ENCODE results near the gene SETDB2.
A peak's percentile ranks its signal among the peaks of the same experiment; 100 is the strongest.

SETDB2 gene, protein sequence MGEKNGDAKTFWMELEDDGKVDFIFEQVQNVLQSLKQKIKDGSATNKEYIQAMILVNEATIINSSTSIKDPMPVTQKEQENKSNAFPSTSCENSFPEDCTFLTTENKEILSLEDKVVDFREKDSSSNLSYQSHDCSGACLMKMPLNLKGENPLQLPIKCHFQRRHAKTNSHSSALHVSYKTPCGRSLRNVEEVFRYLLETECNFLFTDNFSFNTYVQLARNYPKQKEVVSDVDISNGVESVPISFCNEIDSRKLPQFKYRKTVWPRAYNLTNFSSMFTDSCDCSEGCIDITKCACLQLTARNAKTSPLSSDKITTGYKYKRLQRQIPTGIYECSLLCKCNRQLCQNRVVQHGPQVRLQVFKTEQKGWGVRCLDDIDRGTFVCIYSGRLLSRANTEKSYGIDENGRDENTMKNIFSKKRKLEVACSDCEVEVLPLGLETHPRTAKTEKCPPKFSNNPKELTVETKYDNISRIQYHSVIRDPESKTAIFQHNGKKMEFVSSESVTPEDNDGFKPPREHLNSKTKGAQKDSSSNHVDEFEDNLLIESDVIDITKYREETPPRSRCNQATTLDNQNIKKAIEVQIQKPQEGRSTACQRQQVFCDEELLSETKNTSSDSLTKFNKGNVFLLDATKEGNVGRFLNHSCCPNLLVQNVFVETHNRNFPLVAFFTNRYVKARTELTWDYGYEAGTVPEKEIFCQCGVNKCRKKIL

GRCh38 chr13:49443704-49444523 lies at the start of gene SETDB2, which contains the start of gene CAB39L:
Gene SETDB2, plus strand, starts transcription at chr13:49444274. Its CDS starts 7,620 bp downstream, at chr13:49451894.
Gene CAB39L, minus strand, starts transcription at chr13:49444064. Its CDS starts 61,154 bp downstream, at chr13:49382910.
- peak; percentile 99 for DNase-seq (ENCODE audit: low read depth)

GRCh38 chr13:49395451-49395865 lies 48.6 kb upstream of the SETDB2 start:
- DNase-seq (ENCODE audit: low read depth), result no peak

DNA sequence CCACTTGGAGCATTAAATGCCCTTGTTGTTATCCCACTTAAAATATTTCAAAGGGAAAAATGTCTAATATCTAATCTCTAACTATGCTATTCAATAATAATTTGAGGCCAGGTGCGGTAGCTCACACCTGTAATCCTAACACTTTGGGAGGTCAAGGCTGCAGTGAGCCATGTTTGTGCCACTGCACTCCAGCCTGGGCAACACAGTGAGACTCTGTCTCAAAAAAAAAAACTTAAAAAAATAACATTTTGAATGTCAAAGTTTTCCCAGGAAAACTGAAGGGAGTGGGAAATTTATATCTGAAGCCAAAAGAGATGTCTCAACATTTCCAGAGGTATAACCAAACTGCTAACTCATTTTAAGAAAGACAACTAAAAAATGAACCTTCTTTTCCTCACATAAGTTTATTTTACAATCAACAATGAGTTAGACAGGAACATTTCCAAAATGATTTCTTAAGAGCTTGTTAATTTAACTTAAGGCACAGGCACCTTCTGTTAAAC lies 48.1 kb upstream of the SETDB2 start:
- no peak for DNase-seq (ENCODE audit: low read depth)

GRCh38 chr13:49399801-49400472 lies 44.1 kb upstream of the SETDB2 start:
- DNase-seq (ENCODE audit: low read depth), result no peak

GRCh38 chr13:49400755-49401659 lies 43.1 kb upstream of the SETDB2 start:
- no peak for DNase-seq (ENCODE audit: low read depth)

- no peak for DNase-seq (ENCODE audit: low read depth)
These were observed 39.9 kb upstream of the SETDB2 start for GRCh38 chr13:49403996-49404702.

- DNase-seq (ENCODE audit: low read depth), result no peak
These were observed 39.4 kb upstream of the SETDB2 start for GRCh38 chr13:49404703-49405020.

- DNase-seq (ENCODE audit: low read depth), result no peak
These were observed 37.0 kb upstream of the SETDB2 start for GRCh38 chr13:49407068-49407467.

- DNase-seq (ENCODE audit: low read depth), result no peak
These were observed 36.1 kb upstream of the SETDB2 start for GRCh38 chr13:49407936-49408335.

GRCh38 chr13:49409008-49409407 lies 35.1 kb upstream of the SETDB2 start:
- no peak for DNase-seq (ENCODE audit: low read depth)

DNA sequence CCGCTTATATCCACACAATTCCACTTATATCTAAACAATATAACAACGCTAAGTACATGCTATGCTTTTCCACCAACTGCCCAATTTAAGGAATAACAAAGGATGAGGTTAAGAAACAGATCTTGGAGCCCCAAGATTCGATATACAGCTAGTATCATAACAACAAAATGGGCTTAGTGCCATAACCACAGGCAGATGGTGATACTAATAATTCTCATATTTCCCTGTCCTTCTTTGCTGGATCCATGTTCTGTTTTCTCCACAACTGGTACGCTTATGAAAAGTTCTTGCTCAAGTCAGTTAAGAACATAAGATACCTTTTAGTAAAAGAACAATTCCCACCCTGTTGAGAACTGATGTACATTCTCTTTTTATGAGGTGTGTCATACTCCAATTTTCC lies 34.1 kb upstream of the SETDB2 start:
- no peak for DNase-seq (ENCODE audit: low read depth)

GRCh38 chr13:49410477-49410876 lies 33.6 kb upstream of the SETDB2 start:
- DNase-seq (ENCODE audit: low read depth), result no peak

DNA sequence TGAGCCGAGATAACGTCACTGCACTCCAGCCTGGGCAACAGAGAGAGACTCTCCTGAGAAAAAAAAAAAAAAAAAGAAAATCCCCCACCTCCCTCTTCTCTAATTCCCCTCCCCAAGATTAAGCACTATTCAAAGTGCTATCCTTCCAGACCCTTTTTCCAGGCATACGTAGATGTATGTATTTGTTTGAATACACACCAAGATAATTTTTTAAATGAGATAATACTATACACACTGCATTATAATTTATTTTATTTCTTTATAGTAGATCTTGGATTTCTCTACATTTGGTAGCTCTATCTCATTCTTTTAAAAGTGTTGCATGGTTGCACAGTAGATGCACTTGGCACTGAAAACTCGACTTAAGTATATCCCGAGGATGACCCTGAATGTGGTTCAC lies 32.7 kb upstream of the SETDB2 start:
- DNase-seq (ENCODE audit: low read depth), result no peak

GRCh38 chr13:49412749-49413148 lies 31.3 kb upstream of the SETDB2 start:
- DNase-seq (ENCODE audit: low read depth), result no peak

- DNase-seq (ENCODE audit: low read depth), result no peak
These were observed 26.9 kb upstream of the SETDB2 start for GRCh38 chr13:49417161-49417560.

GRCh38 chr13:49418206-49418605 lies 25.9 kb upstream of the SETDB2 start:
- DNase-seq (ENCODE audit: low read depth), result no peak

- no peak for DNase-seq (ENCODE audit: low read depth)
These were observed 24.8 kb upstream of the SETDB2 start for GRCh38 chr13:49419276-49419675.

GRCh38 chr13:49421391-49421790 lies 22.7 kb upstream of the SETDB2 start:
- DNase-seq (ENCODE audit: low read depth), result no peak

GRCh38 chr13:49424011-49424560 lies 20.0 kb upstream of the SETDB2 start:
- DNase-seq (ENCODE audit: low read depth), result no peak

All from T-helper 22 cell (primary cell).